ENCODE measurements around the gene JKAMP. TPM values are rescaled to one million over a fixed set of nuclear protein-coding genes. Genes with fewer than 3 reads are reported as not detected.

JKAMP gene
- total RNA-seq, 1 experiment from 2014 or later = 149 TPM

GRCh38 chr14:59532419-59532818, 48.1 kb downstream of the JKAMP start:
- DNase-seq = peak; percentile 32
- Histone ChIP-seq H3K36me3 (ENCODE audit: insufficient read depth, low read length) (no peaks in the 10 kb centered on the region), H3K9me2 (replicated peaks; ENCODE audit: insufficient read depth, low read length) (no peaks in the 10 kb centered on the region), H3K4me3 (ENCODE audit: low read length) (no peak overlapping the region), H4K20me1 (ENCODE audit: insufficient read depth, low read depth, low read length) (no peaks in the 10 kb centered on the region), H2AFZ (ENCODE audit: low read length) (no peak overlapping the region), H3K79me2 (ENCODE audit: low read length) (no peaks in the 10 kb centered on the region), H3K4me2 (ENCODE audit: low read depth, low read length, poor library complexity, severe bottlenecking) (no peak overlapping the region), H3K4me1 (ENCODE audit: low read length) (no peaks in the 10 kb centered on the region), H3K27ac (ENCODE audit: low read length) (no peak overlapping the region), H3K9ac (ENCODE audit: low read length) (no peak overlapping the region), H3K9me3 (ENCODE audit: low read length) (no peaks in the 10 kb centered on the region), H3K27me3 (ENCODE audit: low read length) (peaks cover 3% of the 10 kb centered on the region; the same call in 1 of the 2 replicates)

DNA sequence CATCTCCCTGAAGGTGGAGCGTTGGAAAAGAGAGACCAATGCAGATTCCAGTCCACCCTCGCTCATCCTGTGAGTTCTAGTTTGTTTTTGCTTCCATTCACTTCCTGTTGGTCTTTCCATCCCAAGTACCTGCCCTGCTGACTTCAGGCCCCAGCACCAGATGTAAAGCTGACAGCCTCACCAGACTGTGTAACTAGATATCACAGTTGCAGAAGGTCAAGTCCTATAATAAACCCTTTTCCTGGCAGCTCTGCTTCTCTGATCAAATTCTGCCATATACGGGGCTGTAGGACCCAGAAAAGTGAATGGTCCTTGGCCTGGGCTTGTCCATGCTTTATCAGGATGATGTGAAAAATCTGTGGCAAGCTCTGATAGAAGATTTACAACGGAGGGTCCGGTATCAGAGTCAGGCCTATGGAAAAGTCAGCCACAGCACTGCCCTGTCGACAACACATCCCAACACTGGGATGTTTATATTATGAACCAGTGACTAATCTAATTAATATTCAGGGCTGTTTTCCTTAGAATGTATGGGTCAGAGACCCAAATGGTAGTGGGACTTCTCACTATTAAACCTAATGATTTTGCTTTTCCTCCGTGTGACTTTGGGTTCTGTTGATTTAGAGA, 50.2 kb downstream of the JKAMP start:
- H3K36me3 ChIP-seq (ENCODE audit: insufficient read depth, low read length) = no peaks in the 10 kb centered on the region
- no peaks in the 10 kb centered on the region for H3K79me2 ChIP-seq (ENCODE audit: low read length)
- no peaks in the 10 kb centered on the region for H4K20me1 ChIP-seq (ENCODE audit: insufficient read depth, low read depth, low read length)
- DNase-seq = peak; percentile 35
- no peaks in the 10 kb centered on the region for H3K27me3 ChIP-seq (ENCODE audit: low read length)
- H3K4me3 ChIP-seq (ENCODE audit: low read length) = no peak overlapping the region
- H3K9me2 ChIP-seq (replicated peaks; ENCODE audit: insufficient read depth, low read length) = no peaks in the 10 kb centered on the region
- H2AFZ ChIP-seq (ENCODE audit: low read length) = no peak overlapping the region
- no peaks in the 10 kb centered on the region for H3K9me3 ChIP-seq (ENCODE audit: low read length)
- H3K4me2 ChIP-seq (ENCODE audit: low read depth, low read length, poor library complexity, severe bottlenecking) = no peak overlapping the region
- no peak overlapping the region for H3K27ac ChIP-seq (ENCODE audit: low read length)
- peaks cover 3% of the 10 kb centered on the region for H3K4me1 ChIP-seq (ENCODE audit: low read length)
- H3K9ac ChIP-seq (ENCODE audit: low read length) = no peak overlapping the region

DNA sequence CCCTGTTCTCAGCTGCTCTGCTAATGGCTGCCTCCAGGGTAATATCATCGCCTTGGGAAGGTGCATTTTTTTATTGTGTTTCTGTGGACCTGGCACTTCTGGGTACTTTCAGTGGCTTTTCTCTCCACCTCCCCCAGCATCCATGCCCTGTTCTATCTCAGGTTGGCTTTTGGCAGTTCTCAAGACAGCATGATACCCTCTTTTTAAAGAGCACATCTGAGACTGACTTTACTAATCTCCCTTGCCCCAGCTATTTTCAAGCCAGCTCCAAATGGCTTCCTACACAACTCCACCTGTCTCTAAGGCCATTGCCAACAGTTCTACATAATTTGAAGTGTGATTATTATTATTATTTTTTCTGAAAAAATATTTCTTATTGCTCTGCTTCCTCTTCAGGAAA, 53.2 kb downstream of the JKAMP start:
- no peak overlapping the region for H2AFZ ChIP-seq (ENCODE audit: low read length)
- no peaks in the 10 kb centered on the region for H4K20me1 ChIP-seq (ENCODE audit: insufficient read depth, low read depth, low read length)
- H3K36me3 ChIP-seq (ENCODE audit: insufficient read depth, low read length) = no peaks in the 10 kb centered on the region
- H3K4me1 ChIP-seq (ENCODE audit: low read length) = peaks cover 3% of the 10 kb centered on the region
- H3K9me2 ChIP-seq (replicated peaks; ENCODE audit: insufficient read depth, low read length) = no peaks in the 10 kb centered on the region
- no peak overlapping the region for H3K9ac ChIP-seq (ENCODE audit: low read length)
- no peak overlapping the region for H3K27ac ChIP-seq (ENCODE audit: low read length)
- no peaks in the 10 kb centered on the region for H3K79me2 ChIP-seq (ENCODE audit: low read length)
- H3K27me3 ChIP-seq (ENCODE audit: low read length) = no peaks in the 10 kb centered on the region
- no peak for DNase-seq
- no peaks in the 10 kb centered on the region for H3K9me3 ChIP-seq (ENCODE audit: low read length)
- no peak overlapping the region for H3K4me3 ChIP-seq (ENCODE audit: low read length)
- no peak overlapping the region for H3K4me2 ChIP-seq (ENCODE audit: low read depth, low read length, poor library complexity, severe bottlenecking)

- no peak for DNase-seq
- Histone ChIP-seq H4K20me1 (ENCODE audit: insufficient read depth, low read depth, low read length) (no peaks in the 10 kb centered on the region), H2AFZ (ENCODE audit: low read length) (no peak overlapping the region), H3K36me3 (ENCODE audit: insufficient read depth, low read length) (no peaks in the 10 kb centered on the region), H3K9ac (ENCODE audit: low read length) (no peak overlapping the region), H3K9me3 (ENCODE audit: low read length) (no peaks in the 10 kb centered on the region), H3K27ac (ENCODE audit: low read length) (no peak overlapping the region), H3K4me1 (ENCODE audit: low read length) (peaks cover 3% of the 10 kb centered on the region), H3K4me2 (ENCODE audit: low read depth, low read length, poor library complexity, severe bottlenecking) (no peak overlapping the region), H3K79me2 (ENCODE audit: low read length) (no peaks in the 10 kb centered on the region), H3K4me3 (ENCODE audit: low read length) (no peak overlapping the region), H3K9me2 (replicated peaks; ENCODE audit: insufficient read depth, low read length) (no peaks in the 10 kb centered on the region), H3K27me3 (ENCODE audit: low read length) (no peaks in the 10 kb centered on the region)
These were observed 54.6 kb downstream of the JKAMP start for GRCh38 chr14:59538936-59539335.

- Histone ChIP-seq H3K36me3 (ENCODE audit: insufficient read depth, low read length) (no peaks in the 10 kb centered on the region), H3K4me2 (ENCODE audit: low read depth, low read length, poor library complexity, severe bottlenecking) (no peak overlapping the region), H3K9me2 (replicated peaks; ENCODE audit: insufficient read depth, low read length) (no peaks in the 10 kb centered on the region), H3K27ac (ENCODE audit: low read length) (no peak overlapping the region), H3K4me1 (ENCODE audit: low read length) (peaks cover 3% of the 10 kb centered on the region), H3K9me3 (ENCODE audit: low read length) (no peaks in the 10 kb centered on the region), H2AFZ (ENCODE audit: low read length) (no peak overlapping the region), H4K20me1 (ENCODE audit: insufficient read depth, low read depth, low read length) (no peaks in the 10 kb centered on the region), H3K79me2 (ENCODE audit: low read length) (no peaks in the 10 kb centered on the region), H3K4me3 (ENCODE audit: low read length) (no peak overlapping the region), H3K9ac (ENCODE audit: low read length) (no peak overlapping the region), H3K27me3 (ENCODE audit: low read length) (no peaks in the 10 kb centered on the region)
- DNase-seq = no peak
These were observed 56.5 kb downstream of the JKAMP start for GRCh38 chr14:59540852-59541251.

GRCh38 chr14:59541731-59542130, 57.4 kb downstream of the JKAMP start:
- Histone ChIP-seq H3K27ac (ENCODE audit: low read length) (no peak overlapping the region), H3K4me2 (ENCODE audit: low read depth, low read length, poor library complexity, severe bottlenecking) (no peak overlapping the region)
- DNase-seq = no peak

GRCh38 chr14:59543873-59544272, 59.6 kb downstream of the JKAMP start:
- Histone ChIP-seq H2AFZ (ENCODE audit: low read length) (no peak overlapping the region), H3K9me2 (replicated peaks; ENCODE audit: insufficient read depth, low read length) (no peaks in the 10 kb centered on the region), H3K9me3 (ENCODE audit: low read length) (no peaks in the 10 kb centered on the region), H3K27me3 (ENCODE audit: low read length) (0 out of 2 replicates have a peak, but pooled peaks cover 2% of the 10 kb centered on the region), H3K36me3 (ENCODE audit: insufficient read depth, low read length) (no peaks in the 10 kb centered on the region), H3K4me1 (ENCODE audit: low read length) (peaks cover under 1% of the 10 kb centered on the region), H3K27ac (ENCODE audit: low read length) (no peak overlapping the region), H3K4me2 (ENCODE audit: low read depth, low read length, poor library complexity, severe bottlenecking) (no peak overlapping the region), H3K4me3 (ENCODE audit: low read length) (no peak overlapping the region), H3K9ac (ENCODE audit: low read length) (no peak overlapping the region), H4K20me1 (ENCODE audit: insufficient read depth, low read depth, low read length) (no peaks in the 10 kb centered on the region), H3K79me2 (ENCODE audit: low read length) (no peaks in the 10 kb centered on the region)
- no peak for DNase-seq

More at GRCh38 chr14:59541731-59542130, 57.4 kb downstream of the JKAMP start:
- H4K20me1 ChIP-seq (ENCODE audit: insufficient read depth, low read depth, low read length) = no peaks in the 10 kb centered on the region
- H3K9me3 ChIP-seq (ENCODE audit: low read length) = no peaks in the 10 kb centered on the region
- no peak overlapping the region for H3K9ac ChIP-seq (ENCODE audit: low read length)
- H2AFZ ChIP-seq (ENCODE audit: low read length) = no peak overlapping the region
- no peaks in the 10 kb centered on the region for H3K79me2 ChIP-seq (ENCODE audit: low read length)
- H3K27me3 ChIP-seq (ENCODE audit: low read length) = no peaks in the 10 kb centered on the region
- no peaks in the 10 kb centered on the region for H3K9me2 ChIP-seq (replicated peaks; ENCODE audit: insufficient read depth, low read length)
- H3K4me3 ChIP-seq (ENCODE audit: low read length) = no peak overlapping the region
- no peaks in the 10 kb centered on the region for H3K36me3 ChIP-seq (ENCODE audit: insufficient read depth, low read length)
- H3K4me1 ChIP-seq (ENCODE audit: low read length) = peaks cover 3% of the 10 kb centered on the region

DNA sequence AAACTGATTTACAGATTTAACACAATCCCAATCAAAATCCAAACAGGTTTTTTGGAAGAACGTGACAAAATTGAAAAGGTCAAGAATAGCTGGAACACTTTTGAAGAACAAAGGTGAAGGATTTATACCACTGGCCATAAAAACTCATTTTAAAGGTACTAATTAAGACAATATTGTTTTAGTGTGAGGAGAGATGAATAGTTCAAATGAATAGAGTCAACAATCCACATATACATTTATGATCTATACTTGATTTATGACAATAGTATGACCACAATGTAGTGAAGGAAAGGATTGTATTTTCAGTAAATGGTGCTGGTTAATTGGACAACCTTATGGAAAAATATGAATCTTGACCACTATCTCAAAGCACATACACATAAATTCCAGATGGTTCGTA, 63.0 kb downstream of the JKAMP start:
- H3K9ac ChIP-seq (ENCODE audit: low read length) = no peak overlapping the region
- no peaks in the 10 kb centered on the region for H3K36me3 ChIP-seq (ENCODE audit: insufficient read depth, low read length)
- H3K9me2 ChIP-seq (replicated peaks; ENCODE audit: insufficient read depth, low read length) = no peaks in the 10 kb centered on the region

More for the DNA sequence above, 63.0 kb downstream of the JKAMP start:
- Histone ChIP-seq H3K9me3 (ENCODE audit: low read length) (no peaks in the 10 kb centered on the region), H3K27ac (ENCODE audit: low read length) (no peak overlapping the region), H3K4me1 (ENCODE audit: low read length) (no peaks in the 10 kb centered on the region), H4K20me1 (ENCODE audit: insufficient read depth, low read depth, low read length) (no peaks in the 10 kb centered on the region), H2AFZ (ENCODE audit: low read length) (no peak overlapping the region), H3K27me3 (ENCODE audit: low read length) (0 out of 2 replicates have a peak, but pooled peaks cover 2% of the 10 kb centered on the region), H3K79me2 (ENCODE audit: low read length) (no peaks in the 10 kb centered on the region), H3K4me2 (ENCODE audit: low read depth, low read length, poor library complexity, severe bottlenecking) (no peak overlapping the region), H3K4me3 (ENCODE audit: low read length) (no peak overlapping the region)
- no peak for DNase-seq

Measured in Karpas-422 (cell line).